Airway epithelial cell (primary cell): ENCODE measurements around the gene DCAF11. TPM values are rescaled to one million over a fixed set of nuclear protein-coding genes. Genes with fewer than 3 reads are reported as not detected.

Experiments used
- total RNA-seq: library from RNA; depleted of rRNA; stranded (reverse); fragments of >200 nt; gene quantifications from 2 replicates; pipeline ENCODE4 v1.2.3, GENCODE V29; 2015

DCAF11 gene
- 37.3 and 48.1 TPM in 2 replicates for total RNA-seq

GRCh38 chr14:24114532-24115421, at the start of gene DCAF11, which contains the start of gene NRL:
Gene DCAF11, plus strand, starts transcription at chr14:24114777. Its CDS starts 818 bp downstream, at chr14:24115595.
Gene NRL, minus strand, starts transcription at chr14:24114949. Its CDS starts 32,101 bp downstream, at chr14:24082848.

GRCh38 chr14:24071144-24071697, 43.4 kb upstream of the DCAF11 start, which contains the start of gene CPNE6:
Gene CPNE6, plus strand, starts transcription at chr14:24071562. Its CDS starts 1,375 bp downstream, at chr14:24072937.

GRCh38 chr14:24093901-24094840, 20.4 kb upstream of the DCAF11 start, which contains the start of gene PCK2:
Gene PCK2, plus strand, starts transcription at chr14:24094311. Its CDS starts 95 bp downstream, at chr14:24094406.

GRCh38 chr14:24130380-24130716, 15.8 kb downstream of the DCAF11 start, which contains the start of gene FITM1:
Gene FITM1, plus strand, starts transcription at chr14:24130659. Its CDS starts 905 bp downstream, at chr14:24131564.

GRCh38 chr14:24135834-24136683, 21.5 kb downstream of the DCAF11 start, which contains the start of gene PSME1:
Gene PSME1, plus strand, starts transcription at chr14:24136194. Its CDS starts 69 bp downstream, at chr14:24136263.

GRCh38 chr14:24141097-24141880, 26.7 kb downstream of the DCAF11 start, which contains the start of gene EMC9:
Gene EMC9, minus strand, starts transcription at chr14:24141591. Its CDS starts 287 bp downstream, at chr14:24141304.

GRCh38 chr14:24146453-24146977, 31.9 kb downstream of the DCAF11 start, which contains the start of gene PSME2:
Gene PSME2, minus strand, starts transcription at chr14:24146610. Its CDS starts 29 bp downstream, at chr14:24146581.

GRCh38 chr14:24146978-24147760, 32.6 kb downstream of the DCAF11 start, which contains the start of gene RNF31:
Gene RNF31, plus strand, starts transcription at chr14:24147498. Its CDS starts 201 bp downstream, at chr14:24147699.

GRCh38 chr14:24160850-24161804, 46.5 kb downstream of the DCAF11 start, which contains the start of gene IRF9:
Gene IRF9, plus strand, starts transcription at chr14:24161265. Its CDS starts 880 bp downstream, at chr14:24162145.

GRCh38 chr14:24171422-24172260, 57.1 kb downstream of the DCAF11 start, which contains the start of gene REC8:
Gene REC8, plus strand, starts transcription at chr14:24172080. Its CDS starts 473 bp downstream, at chr14:24172553.

Other genes starting within 250 kb of the DCAF11 start
- 42.4 and 56.8 TPM in 2 replicates for gene DHRS4, start 161.0 kb upstream of the DCAF11 start, total RNA-seq
- gene DHRS4L2, start 125.8 kb upstream of the DCAF11 start, total RNA-seq = 10.0 and 14.7 TPM in 2 replicates
- gene CARMIL3, start 62.8 kb upstream of the DCAF11 start, total RNA-seq = 0.07 TPM in 1 of 2 replicates, not detected in the other
- gene CPNE6, start 43.2 kb upstream of the DCAF11 start, total RNA-seq = not detected in 2 replicates
- 15.0 and 15.2 TPM in 2 replicates for gene PCK2, start 20.5 kb upstream of the DCAF11 start, total RNA-seq
- 0.23 and 1.5 TPM in 2 replicates for gene NRL, start 172 bp downstream of the DCAF11 start, total RNA-seq
- not detected in 2 replicates for gene FITM1, start 15.9 kb downstream of the DCAF11 start, total RNA-seq
- 143 and 167 TPM in 2 replicates for gene PSME1, start 21.4 kb downstream of the DCAF11 start, total RNA-seq
- gene EMC9, start 26.8 kb downstream of the DCAF11 start, total RNA-seq = 19.5 and 25.0 TPM in 2 replicates
- gene PSME2, start 31.8 kb downstream of the DCAF11 start, total RNA-seq = 54.1 and 80.0 TPM in 2 replicates
- gene RNF31, start 32.7 kb downstream of the DCAF11 start, total RNA-seq = 37.5 and 96.2 TPM in 2 replicates
- gene IRF9, start 46.5 kb downstream of the DCAF11 start, total RNA-seq = 10.6 and 14.6 TPM in 2 replicates
- 20.7 and 24.2 TPM in 2 replicates for gene REC8, start 57.3 kb downstream of the DCAF11 start, total RNA-seq
- gene IPO4, start 74.0 kb downstream of the DCAF11 start, total RNA-seq = 69.6 and 70.8 TPM in 2 replicates
- gene TM9SF1, start 80.7 kb downstream of the DCAF11 start, total RNA-seq = 46.4 and 51.1 TPM in 2 replicates
- gene TSSK4, start 90.9 kb downstream of the DCAF11 start, total RNA-seq = not detected in 2 replicates
- 60.7 and 77.1 TPM in 2 replicates for gene CHMP4A, start 98.7 kb downstream of the DCAF11 start, total RNA-seq
- gene MDP1, start 101.3 kb downstream of the DCAF11 start, total RNA-seq = 11.5 and 12.0 TPM in 2 replicates
- 243 and 248 TPM in 2 replicates for gene NEDD8, start 117.6 kb downstream of the DCAF11 start, total RNA-seq
- 30.3 and 45.9 TPM in 2 replicates for gene GMPR2, start 118.2 kb downstream of the DCAF11 start, total RNA-seq
- 52.2 and 64.4 TPM in 2 replicates for gene TINF2, start 127.8 kb downstream of the DCAF11 start, total RNA-seq
- 229 and 247 TPM in 2 replicates for gene TGM1, start 148.4 kb downstream of the DCAF11 start, total RNA-seq
- 58.5 and 80.3 TPM in 2 replicates for gene RABGGTA, start 156.8 kb downstream of the DCAF11 start, total RNA-seq
- 82.6 and 85.4 TPM in 2 replicates for gene DHRS1, start 185.0 kb downstream of the DCAF11 start, total RNA-seq
- 20.7 and 32.6 TPM in 2 replicates for gene NOP9, start 185.1 kb downstream of the DCAF11 start, total RNA-seq
- 2.2 and 2.7 TPM in 2 replicates for gene CIDEB, start 193.2 kb downstream of the DCAF11 start, total RNA-seq
- 55.2 and 59.3 TPM in 2 replicates for gene LTB4R2, start 195.4 kb downstream of the DCAF11 start, total RNA-seq
- 7.7 and 16.1 TPM in 2 replicates for gene LTB4R, start 196.7 kb downstream of the DCAF11 start, total RNA-seq
- 0.85 and 1.6 TPM in 2 replicates for gene ADCY4, start 220.3 kb downstream of the DCAF11 start, total RNA-seq
- 5.4 and 6.0 TPM in 2 replicates for gene RIPK3, start 225.2 kb downstream of the DCAF11 start, total RNA-seq